ENCODE results near the gene EGFR. TPM values are rescaled to one million over a fixed set of nuclear protein-coding genes. Genes with fewer than 3 reads are reported as not detected.

EGFR gene
- not detected for total RNA-seq
- polyA plus RNA-seq: not detected

- ATAC-seq (ENCODE audit: low read depth in 2 of 2): no peak
- Mint-ChIP-seq H3K27ac (no peak within 1 kb of the TSS), H3K4me1 (peaks cover 0 to 5% (median 0%) of the 10 kb centered on the region in 4 donors), H3K4me3 (no peak within 1 kb of the TSS), H3K36me3 (no peaks in the 10 kb centered on the region), H3K27me3 (peaks cover 46% of the 10 kb centered on the region), H3K9me3 (peaks cover 0 to 5% (median 0%) of the 10 kb centered on the region in 7 donors)
- Histone ChIP-seq H3K27me3 (ENCODE audit: control insufficient read depth, insufficient read depth, low read length) (peaks cover 24% of the 10 kb centered on the region), H3K9me3 (ENCODE audit: control insufficient read depth in 2 of 2, low read length in 2 of 2) (no peaks in the 10 kb centered on the region), H3K4me1 (ENCODE audit: control insufficient read depth, insufficient read depth, low read length, poor library complexity, severe bottlenecking) (peaks cover 3% of the 10 kb centered on the region), H3K27ac (ENCODE audit: insufficient read depth, low read length, poor library complexity, severe bottlenecking) (no peak within 1 kb of the TSS), H3K4me3 (ENCODE audit: low read depth, low read length) (no peak within 1 kb of the TSS), H3K36me3 (ENCODE audit: control insufficient read depth, insufficient read depth, low read length) (no peaks in the 10 kb centered on the region)
- DNase-seq: no peak
These were observed at the start of gene EGFR for GRCh38 chr7:55018361-55019190. EGFR (plus strand) TSS chr7:55019017; CDS start chr7:55019278, 261 bp downstream.

GRCh38 chr7:54969208-54969967, 49.4 kb upstream of the EGFR start:
- no peaks in the 10 kb centered on the region for H3K4me1 Mint-ChIP-seq
- H3K27ac Mint-ChIP-seq: peak overlapping the region in 1 of 3 donors; percentile 32
- H3K4me1 ChIP-seq (ENCODE audit: control insufficient read depth, insufficient read depth, low read length, poor library complexity, severe bottlenecking): no peaks in the 10 kb centered on the region
- H3K9me3 ChIP-seq (ENCODE audit: control insufficient read depth in 2 of 2, low read length in 2 of 2): peaks cover 0 to 2% of the 10 kb centered on the region in 2 experiments
- peaks cover 3% of the 10 kb centered on the region for H3K27me3 ChIP-seq (ENCODE audit: control insufficient read depth, insufficient read depth, low read length)
- no peak overlapping the region for H3K27ac ChIP-seq (ENCODE audit: insufficient read depth, low read length, poor library complexity, severe bottlenecking)
- ATAC-seq (ENCODE audit: low read depth in 2 of 2) (no peak), DNase-seq (no peak)
- H3K4me3 ChIP-seq (ENCODE audit: low read depth, low read length): no peak overlapping the region
- no peak overlapping the region for H3K4me3 Mint-ChIP-seq
- peaks cover 0 to 6% (median 2%) of the 10 kb centered on the region in 7 donors for H3K9me3 Mint-ChIP-seq
- H3K36me3 ChIP-seq (ENCODE audit: control insufficient read depth, insufficient read depth, low read length): no peaks in the 10 kb centered on the region
- peaks cover 5% of the 10 kb centered on the region for H3K27me3 Mint-ChIP-seq
- no peaks in the 10 kb centered on the region for H3K36me3 Mint-ChIP-seq

- H3K4me3 Mint-ChIP-seq: no peak overlapping the region
- H3K36me3 Mint-ChIP-seq: no peaks in the 10 kb centered on the region
- H3K4me1 ChIP-seq (ENCODE audit: control insufficient read depth, insufficient read depth, low read length, poor library complexity, severe bottlenecking): no peaks in the 10 kb centered on the region
- no peak for DNase-seq
- peaks cover 0 to 2% of the 10 kb centered on the region in 2 experiments for H3K9me3 ChIP-seq (ENCODE audit: control insufficient read depth in 2 of 2, low read length in 2 of 2)
- no peaks in the 10 kb centered on the region for H3K4me1 Mint-ChIP-seq
- H3K27ac ChIP-seq (ENCODE audit: insufficient read depth, low read length, poor library complexity, severe bottlenecking): no peak overlapping the region
- ATAC-seq (ENCODE audit: low read depth in 2 of 2): no peak
- no peak overlapping the region for H3K4me3 ChIP-seq (ENCODE audit: low read depth, low read length)
- no peak overlapping the region for H3K27ac Mint-ChIP-seq
- no peaks in the 10 kb centered on the region for H3K36me3 ChIP-seq (ENCODE audit: control insufficient read depth, insufficient read depth, low read length)
- H3K9me3 Mint-ChIP-seq: peaks cover 0 to 10% (median 2%) of the 10 kb centered on the region in 7 donors
- no peaks in the 10 kb centered on the region for H3K27me3 ChIP-seq (ENCODE audit: control insufficient read depth, insufficient read depth, low read length)
- H3K27me3 Mint-ChIP-seq: peaks cover 5% of the 10 kb centered on the region
These were observed 46.0 kb upstream of the EGFR start for GRCh38 chr7:54972733-54973294.

DNA sequence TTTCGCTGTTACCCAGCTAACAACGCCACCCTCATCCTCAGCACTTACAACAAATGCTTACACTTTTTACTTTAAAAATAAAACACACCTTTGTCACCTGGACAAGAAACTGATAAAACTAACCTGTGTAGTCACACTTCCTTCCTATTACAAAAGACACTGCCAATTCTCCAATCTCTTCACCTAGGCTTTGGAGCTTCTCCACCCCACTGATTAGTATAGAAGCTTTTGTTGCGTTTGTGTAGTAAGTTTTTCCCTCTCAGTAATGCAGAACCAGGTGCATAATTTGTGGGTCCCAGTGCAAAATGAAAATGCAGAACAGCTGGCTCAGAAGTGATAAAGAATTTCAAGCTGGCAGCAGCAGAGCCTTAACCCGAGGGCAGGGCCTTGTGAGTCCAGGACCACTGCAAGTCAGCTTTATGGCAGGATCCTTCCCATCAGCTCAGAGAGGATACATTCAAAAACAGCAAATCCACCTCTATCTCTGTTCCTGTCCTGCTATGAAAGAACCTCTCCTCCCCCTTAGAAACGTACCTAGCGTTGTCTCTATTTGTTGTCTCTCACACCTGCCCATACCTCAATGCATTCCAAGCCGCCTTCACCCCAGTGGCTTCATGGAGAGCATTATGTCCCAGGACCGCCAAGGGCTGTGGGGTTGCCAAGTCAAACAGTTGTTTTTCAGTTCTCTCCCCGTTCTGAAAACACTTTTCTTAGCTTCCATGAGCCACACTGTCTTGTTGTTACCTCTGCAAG, 40.3 kb upstream of the EGFR start:
- Mint-ChIP-seq H3K4me3 (no peak overlapping the region), H3K4me1 (no peaks in the 10 kb centered on the region), H3K27me3 (peaks cover 4% of the 10 kb centered on the region), H3K36me3 (no peaks in the 10 kb centered on the region), H3K27ac (no peak overlapping the region), H3K9me3 (peaks cover 0 to 4% (median 0%) of the 10 kb centered on the region in 7 donors)
- Histone ChIP-seq H3K27me3 (ENCODE audit: control insufficient read depth, insufficient read depth, low read length) (no peaks in the 10 kb centered on the region), H3K9me3 (ENCODE audit: control insufficient read depth in 2 of 2, low read length in 2 of 2) (no peaks in the 10 kb centered on the region), H3K4me3 (ENCODE audit: low read depth, low read length) (no peak overlapping the region), H3K4me1 (ENCODE audit: control insufficient read depth, insufficient read depth, low read length, poor library complexity, severe bottlenecking) (no peaks in the 10 kb centered on the region), H3K27ac (ENCODE audit: insufficient read depth, low read length, poor library complexity, severe bottlenecking) (no peak overlapping the region), H3K36me3 (ENCODE audit: control insufficient read depth, insufficient read depth, low read length) (no peaks in the 10 kb centered on the region)
- no peak for ATAC-seq (ENCODE audit: low read depth in 2 of 2)
- no peak for DNase-seq

GRCh38 chr7:54980521-54980920, 38.3 kb upstream of the EGFR start:
- Mint-ChIP-seq H3K36me3 (no peaks in the 10 kb centered on the region), H3K4me1 (no peaks in the 10 kb centered on the region), H3K9me3 (peaks cover 0 to 8% (median 0%) of the 10 kb centered on the region in 7 donors), H3K27me3 (peaks cover 4% of the 10 kb centered on the region), H3K27ac (no peak overlapping the region), H3K4me3 (no peak overlapping the region)
- Histone ChIP-seq H3K4me1 (ENCODE audit: control insufficient read depth, insufficient read depth, low read length, poor library complexity, severe bottlenecking) (no peaks in the 10 kb centered on the region), H3K36me3 (ENCODE audit: control insufficient read depth, insufficient read depth, low read length) (no peaks in the 10 kb centered on the region), H3K4me3 (ENCODE audit: low read depth, low read length) (no peak overlapping the region), H3K9me3 (ENCODE audit: control insufficient read depth in 2 of 2, low read length in 2 of 2) (no peaks in the 10 kb centered on the region), H3K27me3 (ENCODE audit: control insufficient read depth, insufficient read depth, low read length) (no peaks in the 10 kb centered on the region), H3K27ac (ENCODE audit: insufficient read depth, low read length, poor library complexity, severe bottlenecking) (no peak overlapping the region)
- ATAC-seq (ENCODE audit: low read depth in 2 of 2): no peak
- DNase-seq: no peak

GRCh38 chr7:54981913-54982312, 36.9 kb upstream of the EGFR start:
- Histone ChIP-seq H3K4me3 (ENCODE audit: low read depth, low read length) (no peak overlapping the region), H3K27me3 (ENCODE audit: control insufficient read depth, insufficient read depth, low read length) (no peaks in the 10 kb centered on the region), H3K27ac (ENCODE audit: insufficient read depth, low read length, poor library complexity, severe bottlenecking) (no peak overlapping the region), H3K36me3 (ENCODE audit: control insufficient read depth, insufficient read depth, low read length) (no peaks in the 10 kb centered on the region), H3K9me3 (ENCODE audit: control insufficient read depth in 2 of 2, low read length in 2 of 2) (no peaks in the 10 kb centered on the region), H3K4me1 (ENCODE audit: control insufficient read depth, insufficient read depth, low read length, poor library complexity, severe bottlenecking) (no peaks in the 10 kb centered on the region)
- no peaks in the 10 kb centered on the region for H3K36me3 Mint-ChIP-seq
- H3K9me3 Mint-ChIP-seq: peaks cover 0 to 4% (median 0%) of the 10 kb centered on the region in 7 donors
- H3K27ac Mint-ChIP-seq: no peak overlapping the region
- H3K4me3 Mint-ChIP-seq: no peak overlapping the region
- no peak for ATAC-seq (ENCODE audit: low read depth in 2 of 2)
- DNase-seq: no peak
- H3K27me3 Mint-ChIP-seq: peaks cover 4% of the 10 kb centered on the region
- no peaks in the 10 kb centered on the region for H3K4me1 Mint-ChIP-seq

All from CD4-positive, CD25-positive, alpha-beta regulatory T cell (primary cell).